ENCODE results near the gene HINFP.

GRCh38 chr11:119092880-119093842, 28.2 kb upstream of the HINFP start:
- TF ChIP-seq CTCF (IDR thresholded peaks at IDR 0.05; ENCODE audit: control extremely low read depth in 1 of 3, insufficient read depth in 1 of 3, low read depth in 1 of 3, low read length in 3 of 3) (no peak), TBP (IDR thresholded peaks at IDR 0.05; ENCODE audit: low read depth, low read length) (no peak), JUND (IDR thresholded peaks at IDR 0.05; ENCODE audit: low read length) (no peak), CREB1 (IDR thresholded peaks at IDR 0.05) (no peak), POLR2A (IDR thresholded peaks at IDR 0.05; ENCODE audit: control extremely low read depth in 1 of 2, low read depth in 2 of 2, low read length in 2 of 2) (peak in 1 of 2 experiments; percentile 71; a peak in 2 of 3 replicates), RFX5 (IDR thresholded peaks at IDR 0.05; ENCODE audit: borderline replicate concordance, low read depth, low read length) (no peak), HDAC2 (IDR thresholded peaks at IDR 0.05; ENCODE audit: borderline replicate concordance in 1 of 2, low read depth in 2 of 2, low read length in 2 of 2) (no peak)

Measured in H1 (cell line).